Adrenal gland (tissue), 5 donors: ENCODE results near the gene TAS2R42.

Experiments used
- POLR2A ChIP-seq, 2 donors: fragments of 450-650 bp; IDR thresholded peaks; one replicate each; pipeline ENCODE4 v1.6.1; 2017; ENCODE audit warnings: antibody characterized with exemption in 2 of 2, mild to moderate bottlenecking in 2 of 2, moderate library complexity in 1 of 2
- TF ChIP-seq, protein P1 (sequence below), 6 experiments: fragments of 450-650 bp in 4 of 6; fragments of 200-600 bp in 2 of 6; sonication (generic) in 1 of 6; IDR thresholded peaks; 1 replicate in 5 of 6; 2 replicates in 1 of 6; pipeline versions ENCODE4 v1.5.1 to v1.8.0; 2016 to 2021; ENCODE audit warnings: antibody characterized with exemption in 6 of 6, mild to moderate bottlenecking in 2 of 6, moderate library complexity in 1 of 6
- donor health status: DM: no; HTN: no; CAD: no.

DNA sequence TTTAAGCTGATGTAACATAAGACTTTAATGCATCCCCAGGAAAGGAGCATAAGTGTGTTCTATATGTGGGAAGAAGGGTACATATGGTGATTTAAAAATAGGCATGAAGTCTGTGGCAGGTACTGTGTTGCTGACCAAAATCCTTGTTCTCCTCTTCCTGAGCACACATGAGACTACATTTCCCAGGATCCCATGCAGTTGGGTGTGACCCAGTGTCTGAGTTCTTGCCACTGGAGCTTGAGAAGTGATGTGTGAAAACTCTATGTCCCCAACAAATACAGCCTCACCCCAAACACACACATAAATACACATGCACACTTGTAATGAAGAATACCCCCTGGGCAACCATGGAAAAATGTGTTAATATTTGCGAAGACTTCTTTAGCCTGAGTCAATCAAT is 24.2 kb downstream of the TAS2R42 start:
- TF ChIP-seq, protein P1, sequence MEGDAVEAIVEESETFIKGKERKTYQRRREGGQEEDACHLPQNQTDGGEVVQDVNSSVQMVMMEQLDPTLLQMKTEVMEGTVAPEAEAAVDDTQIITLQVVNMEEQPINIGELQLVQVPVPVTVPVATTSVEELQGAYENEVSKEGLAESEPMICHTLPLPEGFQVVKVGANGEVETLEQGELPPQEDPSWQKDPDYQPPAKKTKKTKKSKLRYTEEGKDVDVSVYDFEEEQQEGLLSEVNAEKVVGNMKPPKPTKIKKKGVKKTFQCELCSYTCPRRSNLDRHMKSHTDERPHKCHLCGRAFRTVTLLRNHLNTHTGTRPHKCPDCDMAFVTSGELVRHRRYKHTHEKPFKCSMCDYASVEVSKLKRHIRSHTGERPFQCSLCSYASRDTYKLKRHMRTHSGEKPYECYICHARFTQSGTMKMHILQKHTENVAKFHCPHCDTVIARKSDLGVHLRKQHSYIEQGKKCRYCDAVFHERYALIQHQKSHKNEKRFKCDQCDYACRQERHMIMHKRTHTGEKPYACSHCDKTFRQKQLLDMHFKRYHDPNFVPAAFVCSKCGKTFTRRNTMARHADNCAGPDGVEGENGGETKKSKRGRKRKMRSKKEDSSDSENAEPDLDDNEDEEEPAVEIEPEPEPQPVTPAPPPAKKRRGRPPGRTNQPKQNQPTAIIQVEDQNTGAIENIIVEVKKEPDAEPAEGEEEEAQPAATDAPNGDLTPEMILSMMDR (IDR thresholded peaks at IDR 0.05), result no peak
- TF ChIP-seq POLR2A (IDR thresholded peaks at IDR 0.05), result no peak
